ENCODE data around the gene MCC. TPM values are rescaled to one million over a fixed set of nuclear protein-coding genes. Genes with fewer than 3 reads are reported as not detected.

Gene MCC
- total RNA-seq, 1 experiment from 2014 or later, result 7.6 TPM

DNA sequence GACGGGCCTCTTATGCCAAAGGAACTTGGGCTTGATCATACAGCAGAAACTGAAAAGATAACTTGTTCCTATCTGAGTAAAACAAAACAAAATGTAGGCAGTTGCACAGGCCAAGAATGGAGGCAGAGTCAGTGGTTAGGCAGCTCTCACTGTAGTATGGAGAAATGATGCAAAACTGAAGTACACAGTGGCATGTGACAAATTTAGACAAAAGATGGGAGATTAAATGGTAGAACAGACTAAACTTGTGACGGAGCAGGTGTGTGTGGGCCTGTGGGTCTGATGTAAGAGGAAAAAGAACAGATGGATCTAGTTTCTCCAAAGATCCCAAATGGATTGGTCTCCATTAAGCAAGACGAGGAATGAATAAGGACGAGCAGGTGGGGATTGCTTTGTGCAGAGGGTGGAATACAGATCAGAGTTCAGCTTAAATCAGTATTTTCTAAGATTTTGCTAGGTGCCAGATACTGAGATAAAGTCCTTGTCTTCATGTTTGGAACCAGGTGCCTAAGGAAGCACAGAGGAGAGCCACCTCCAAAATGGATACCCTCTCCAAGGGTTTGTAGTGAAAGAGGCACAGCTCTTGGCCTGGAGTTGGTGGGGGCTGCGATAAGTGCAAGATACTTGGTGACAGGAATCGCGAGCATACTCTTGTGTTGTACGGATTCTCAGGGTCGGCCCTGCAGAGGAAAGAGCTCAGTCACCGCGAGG is 512.4 kb downstream of the MCC start:
- Mint-ChIP-seq H3K27me3 (ENCODE audit: low read depth) (no peaks in the 10 kb centered on the region), H3K9me3 (no peaks in the 10 kb centered on the region; a peak in 1 of 5 replicates), H3K36me3 (ENCODE audit: insufficient read depth in 1 of 3, low read depth in 3 of 3) (peaks cover 2 to 5% (median 3%) of the 10 kb centered on the region in 3 experiments; a peak in 4 of 7 replicates), H3K27ac (peak overlapping the region; percentile 97 to 99 (median 98)), H3K4me1 (peaks cover 24 to 26% of the 10 kb centered on the region in 2 experiments), H3K4me3 (peak overlapping the region; percentile 98)
- Histone ChIP-seq H2AFZ (ENCODE audit: low read length) (no peak overlapping the region), H4K91ac (ENCODE audit: insufficient read length, low read depth, low read length) (no peak overlapping the region), H3K79me1 (ENCODE audit: insufficient read depth, low read depth, low read length, poor library complexity, severe bottlenecking) (no peaks in the 10 kb centered on the region), H2AK5ac (ENCODE audit: insufficient read length, low read length) (no peak overlapping the region), H2BK15ac (ENCODE audit: low read depth, low read length) (no peak overlapping the region), H3K9ac (ENCODE audit: extremely low read depth, insufficient read length, low read length) (peak overlapping the region; percentile 65), H3K79me2 (ENCODE audit: insufficient read depth, low read length) (peaks cover 20% of the 10 kb centered on the region; the same call in 1 of the 2 replicates), H4K20me1 (ENCODE audit: control insufficient read depth, insufficient read depth, insufficient read length) (no peaks in the 10 kb centered on the region), H2BK12ac (ENCODE audit: insufficient read length, low read depth, low read length) (no peak overlapping the region), H3T11ph (ENCODE audit: low read length) (no peak overlapping the region), H3K27me3 (ENCODE audit: insufficient read depth, low read length) (no peaks in the 10 kb centered on the region), H4K5ac (ENCODE audit: insufficient read length, low read depth, low read length) (peak overlapping the region; percentile 2), H3K9me3 (ENCODE audit: control insufficient read depth, low read depth, low read length) (no peaks in the 10 kb centered on the region), H3K14ac (ENCODE audit: insufficient read depth, low read length) (peak overlapping the region; percentile 44; the same call in 1 of the 2 replicates), H3K4me1 (ENCODE audit: insufficient read depth, low read length) (no peaks in the 10 kb centered on the region), H2BK5ac (ENCODE audit: insufficient read length, low read length) (no peak overlapping the region), H3K56ac (ENCODE audit: insufficient read length, low read depth, low read length) (no peak overlapping the region), H3K4ac (ENCODE audit: low read depth, low read length) (no peak overlapping the region; the same call in 1 of the 2 replicates), H2BK120ac (ENCODE audit: low read depth, low read length, poor library complexity, severe bottlenecking) (no peak overlapping the region), H4K8ac (replicated peaks; ENCODE audit: insufficient read length, low read depth, low read length) (no peak overlapping the region), H3K18ac (ENCODE audit: insufficient read length, low read depth, low read length) (peak overlapping the region; percentile 31), H3K27ac (ENCODE audit: insufficient read length, low read depth, low read length) (peak overlapping the region; percentile 69), H3K4me2 (ENCODE audit: insufficient read depth, insufficient read length, low read length) (peak overlapping the region; percentile 31), H2BK20ac (ENCODE audit: low read depth, low read length, poor library complexity, severe bottlenecking) (no peak overlapping the region), H3K23ac (ENCODE audit: insufficient read length, low read depth, low read length) (no peak overlapping the region), H3K23me2 (ENCODE audit: insufficient read length, low read depth, low read length, poor library complexity, severe bottlenecking) (peaks cover 8% of the 10 kb centered on the region)
- DNase-seq, result no peak
- TF ChIP-seq, protein P1, sequence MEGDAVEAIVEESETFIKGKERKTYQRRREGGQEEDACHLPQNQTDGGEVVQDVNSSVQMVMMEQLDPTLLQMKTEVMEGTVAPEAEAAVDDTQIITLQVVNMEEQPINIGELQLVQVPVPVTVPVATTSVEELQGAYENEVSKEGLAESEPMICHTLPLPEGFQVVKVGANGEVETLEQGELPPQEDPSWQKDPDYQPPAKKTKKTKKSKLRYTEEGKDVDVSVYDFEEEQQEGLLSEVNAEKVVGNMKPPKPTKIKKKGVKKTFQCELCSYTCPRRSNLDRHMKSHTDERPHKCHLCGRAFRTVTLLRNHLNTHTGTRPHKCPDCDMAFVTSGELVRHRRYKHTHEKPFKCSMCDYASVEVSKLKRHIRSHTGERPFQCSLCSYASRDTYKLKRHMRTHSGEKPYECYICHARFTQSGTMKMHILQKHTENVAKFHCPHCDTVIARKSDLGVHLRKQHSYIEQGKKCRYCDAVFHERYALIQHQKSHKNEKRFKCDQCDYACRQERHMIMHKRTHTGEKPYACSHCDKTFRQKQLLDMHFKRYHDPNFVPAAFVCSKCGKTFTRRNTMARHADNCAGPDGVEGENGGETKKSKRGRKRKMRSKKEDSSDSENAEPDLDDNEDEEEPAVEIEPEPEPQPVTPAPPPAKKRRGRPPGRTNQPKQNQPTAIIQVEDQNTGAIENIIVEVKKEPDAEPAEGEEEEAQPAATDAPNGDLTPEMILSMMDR (conservative IDR thresholded peaks at IDR 0.05), result no peak
- no CpG with 5 or more reads among the region's 11 CpGs for WGBS (ENCODE audit: extremely low coverage, insufficient read length, low lambda C conversion rate)

Data from H9 (cell line).